Loucy (cell line): Measurements from ENCODE around the gene CD37.

Experiments
- EZH2phosphoT487 ChIP-seq: fragments of 200-600 bp; IDR thresholded peaks from 2 replicates; pipeline ENCODE4 v1.6.1; 2018; ENCODE audit warnings: antibody characterized with exemption, mild to moderate bottlenecking, moderate library complexity, borderline replicate concordance
- TF ChIP-seq, protein P1 (sequence below): fragments of 200-600 bp; sonication (generic); conservative IDR thresholded peaks from 2 replicates; pipeline ENCODE4 v1.5.1; 2014; ENCODE audit warnings: mild to moderate bottlenecking, antibody characterized with exemption, low read length

DNA sequence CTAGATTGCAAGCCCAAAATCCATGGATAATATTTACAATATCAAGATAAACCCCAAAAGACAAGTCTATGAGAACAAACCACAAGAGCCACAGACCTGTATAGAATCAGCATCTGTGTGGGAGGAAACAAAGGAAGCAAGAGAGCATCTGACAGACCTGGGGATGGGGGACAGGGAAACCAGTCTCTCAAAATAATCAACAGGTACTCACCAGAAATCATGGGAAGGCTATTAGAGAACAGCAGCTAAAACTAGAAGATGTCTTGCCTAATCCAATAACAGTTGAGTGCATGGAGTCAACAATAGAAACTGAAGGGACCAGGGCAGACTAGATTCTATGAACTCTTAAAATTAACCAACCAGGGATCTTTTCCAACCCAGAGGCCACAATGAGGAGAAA is 18.9 kb upstream of the CD37 start:
- TF ChIP-seq, protein P1, sequence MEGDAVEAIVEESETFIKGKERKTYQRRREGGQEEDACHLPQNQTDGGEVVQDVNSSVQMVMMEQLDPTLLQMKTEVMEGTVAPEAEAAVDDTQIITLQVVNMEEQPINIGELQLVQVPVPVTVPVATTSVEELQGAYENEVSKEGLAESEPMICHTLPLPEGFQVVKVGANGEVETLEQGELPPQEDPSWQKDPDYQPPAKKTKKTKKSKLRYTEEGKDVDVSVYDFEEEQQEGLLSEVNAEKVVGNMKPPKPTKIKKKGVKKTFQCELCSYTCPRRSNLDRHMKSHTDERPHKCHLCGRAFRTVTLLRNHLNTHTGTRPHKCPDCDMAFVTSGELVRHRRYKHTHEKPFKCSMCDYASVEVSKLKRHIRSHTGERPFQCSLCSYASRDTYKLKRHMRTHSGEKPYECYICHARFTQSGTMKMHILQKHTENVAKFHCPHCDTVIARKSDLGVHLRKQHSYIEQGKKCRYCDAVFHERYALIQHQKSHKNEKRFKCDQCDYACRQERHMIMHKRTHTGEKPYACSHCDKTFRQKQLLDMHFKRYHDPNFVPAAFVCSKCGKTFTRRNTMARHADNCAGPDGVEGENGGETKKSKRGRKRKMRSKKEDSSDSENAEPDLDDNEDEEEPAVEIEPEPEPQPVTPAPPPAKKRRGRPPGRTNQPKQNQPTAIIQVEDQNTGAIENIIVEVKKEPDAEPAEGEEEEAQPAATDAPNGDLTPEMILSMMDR: no peak
- TF ChIP-seq EZH2phosphoT487: no peak
